GM19455 (cell line): ENCODE data around the gene SERGEF.

ENCODE experiments used
- ATAC-seq: cut with Tn5 transposase; IDR thresholded peaks from one replicate; pipeline ENCODE4 v1.9.1; 2021; ENCODE audit not compliant: unreplicated experiment

SERGEF gene

DNA sequence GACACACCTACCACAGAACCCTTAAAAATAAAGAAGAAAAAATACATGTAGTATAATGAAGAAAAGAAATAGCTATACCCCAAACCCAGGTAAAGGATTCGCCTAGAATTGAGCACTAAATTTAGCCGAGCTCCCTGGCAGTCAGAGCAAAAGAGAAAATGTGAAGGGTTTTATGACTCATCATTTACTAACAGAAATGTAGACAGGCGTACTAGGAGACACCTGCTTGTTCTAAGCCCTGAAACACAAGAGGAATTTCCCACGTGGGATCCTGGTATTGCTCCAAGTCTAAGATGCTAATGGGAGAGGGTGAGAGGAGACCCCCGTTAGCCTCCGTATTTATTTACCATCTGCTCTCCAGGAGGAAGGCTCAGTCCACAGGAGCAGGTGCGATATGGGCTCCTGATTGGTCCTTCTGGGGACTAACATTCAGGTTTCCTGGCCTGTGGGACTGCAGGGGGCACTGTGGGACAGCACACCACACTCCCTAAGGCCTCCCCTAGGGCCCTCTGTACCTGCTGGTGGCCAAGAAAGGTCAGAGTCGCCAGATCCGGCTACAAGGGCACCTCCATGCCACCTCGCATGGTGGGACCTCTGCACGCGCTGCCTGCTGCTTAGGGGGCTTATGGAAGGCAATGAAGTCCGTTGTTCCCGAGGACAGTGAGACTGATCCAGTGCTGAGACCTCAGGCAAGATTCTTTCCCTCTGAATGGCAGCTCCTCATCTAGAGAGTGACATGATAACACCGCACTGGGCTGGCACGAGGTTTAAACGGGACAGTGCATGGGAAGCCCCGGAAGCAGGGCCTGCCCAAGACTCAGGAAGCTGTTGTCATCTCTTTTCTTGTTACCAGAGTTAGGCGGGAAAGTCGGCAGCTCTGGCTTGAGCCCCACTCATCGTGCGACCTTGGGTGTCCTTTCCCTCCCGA is 252.5 kb downstream of the SERGEF start:
- ATAC-seq: peak; percentile 61

DNA sequence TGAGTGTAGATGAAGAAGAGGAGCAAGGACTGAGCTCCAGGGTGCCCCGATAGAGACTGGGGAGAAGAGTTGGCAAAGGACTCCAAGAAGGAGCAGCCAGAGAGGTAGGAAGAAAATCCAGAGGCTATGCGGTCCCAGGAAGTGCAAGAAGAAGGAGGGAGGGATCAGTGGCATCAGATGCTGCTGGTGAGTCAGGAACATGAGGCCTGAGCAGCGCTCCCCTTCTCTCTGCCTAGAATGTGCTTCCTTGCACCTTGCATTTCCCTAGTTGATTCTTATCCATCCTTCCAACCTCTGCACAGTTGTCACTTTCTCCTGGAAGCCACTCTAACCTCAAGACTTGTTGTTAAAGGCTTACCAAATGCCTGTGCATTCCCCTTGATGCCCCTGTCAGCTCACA is 257.0 kb downstream of the SERGEF start:
- no peak for ATAC-seq

DNA sequence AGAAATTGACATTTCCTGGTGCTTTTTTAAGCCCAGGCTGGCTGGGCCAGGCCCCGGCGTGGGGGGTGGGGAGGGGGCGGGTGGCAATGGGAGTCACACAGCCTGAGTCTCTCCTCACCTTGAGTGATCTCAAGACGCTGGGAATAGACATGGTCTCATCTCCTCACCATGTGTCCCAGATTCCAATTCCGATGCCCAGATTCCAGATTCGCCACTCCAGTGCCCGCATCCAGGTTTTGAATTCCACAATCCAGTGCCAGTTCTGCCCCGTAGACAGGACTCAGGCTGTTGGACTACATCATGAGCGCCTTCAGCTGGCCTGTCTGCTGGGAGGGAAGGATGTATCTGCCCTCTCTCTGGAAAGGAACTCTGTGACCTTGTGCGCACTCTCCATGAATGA is 259.2 kb downstream of the SERGEF start:
- ATAC-seq: no peak

DNA sequence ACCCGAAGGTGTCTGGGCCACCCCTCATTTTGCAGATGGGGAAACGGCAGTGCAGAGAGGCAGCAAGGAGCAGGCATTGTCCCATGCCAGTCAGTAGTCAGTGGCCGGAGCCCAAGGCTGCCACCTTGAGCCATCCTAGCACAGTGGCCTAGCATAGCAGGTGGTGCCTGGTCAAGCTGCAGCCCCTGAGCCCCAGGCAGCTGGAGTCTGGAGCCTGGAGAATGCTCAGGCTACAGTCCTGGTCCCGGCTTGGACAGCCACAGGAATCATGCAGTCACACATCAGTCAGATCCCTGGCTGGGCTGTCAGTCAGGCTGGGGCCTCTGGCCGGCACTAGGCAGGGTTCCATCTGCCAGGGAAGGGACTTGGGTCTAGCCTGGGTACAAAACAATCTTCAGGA is 259.7 kb downstream of the SERGEF start:
- no peak for ATAC-seq

DNA sequence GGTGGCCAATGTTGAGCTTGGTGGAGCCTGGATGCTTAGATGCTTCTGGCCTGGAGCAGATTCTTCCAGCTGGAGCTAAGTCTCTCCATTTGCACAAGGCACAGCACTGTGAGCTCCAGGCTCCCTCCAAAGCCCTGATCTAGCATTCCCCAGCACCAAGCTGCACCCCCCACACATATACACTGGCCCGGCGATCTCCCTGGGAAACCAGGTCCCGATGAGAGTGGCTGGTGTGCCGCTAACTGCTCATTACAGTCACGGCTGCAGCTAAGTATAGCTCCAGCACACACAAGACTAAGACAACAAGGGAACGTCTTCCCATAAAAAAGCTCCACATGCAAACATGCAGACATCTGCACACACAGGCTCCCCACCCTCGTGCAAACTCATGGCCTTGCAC is 260.7 kb downstream of the SERGEF start:
- ATAC-seq: no peak

DNA sequence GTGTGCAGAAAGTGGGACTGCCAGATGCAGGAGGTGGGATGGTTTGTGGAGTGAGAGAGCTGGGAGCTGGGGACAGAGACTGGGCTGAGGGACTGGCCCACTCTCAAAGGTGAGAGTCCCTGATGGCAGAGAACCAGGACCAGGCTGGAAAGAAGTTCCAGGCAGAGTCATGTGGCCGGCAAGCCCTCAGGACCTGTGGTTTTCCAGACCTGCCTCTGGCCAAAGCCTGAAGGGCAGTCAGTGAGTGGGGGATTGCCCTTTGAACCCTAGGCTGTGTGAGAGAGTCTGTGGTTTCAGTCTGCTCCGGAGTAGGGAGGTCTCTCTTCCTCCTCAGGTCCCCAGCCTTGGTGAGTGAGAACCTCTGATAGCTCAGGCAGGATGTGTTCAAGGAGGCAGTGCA is 261.3 kb downstream of the SERGEF start:
- ATAC-seq: no peak

DNA sequence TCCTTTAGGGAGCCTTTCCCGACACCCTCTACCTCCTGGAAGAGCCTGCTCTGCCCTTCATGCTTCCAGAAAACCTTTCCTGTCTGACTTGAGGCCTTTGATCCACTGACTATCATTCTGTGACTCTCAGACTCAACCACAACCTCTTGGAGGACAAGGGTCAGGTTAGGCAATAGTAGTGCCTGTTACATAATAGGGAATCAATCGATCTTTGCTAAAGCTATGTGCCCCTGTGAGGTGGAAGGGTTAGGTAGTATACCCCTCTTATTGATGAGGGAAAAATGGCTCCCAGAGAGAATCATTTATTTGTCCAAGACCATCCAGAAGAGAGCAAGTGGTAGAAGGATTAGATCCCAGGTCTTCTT is 262.1 kb downstream of the SERGEF start:
- ATAC-seq: no peak

DNA sequence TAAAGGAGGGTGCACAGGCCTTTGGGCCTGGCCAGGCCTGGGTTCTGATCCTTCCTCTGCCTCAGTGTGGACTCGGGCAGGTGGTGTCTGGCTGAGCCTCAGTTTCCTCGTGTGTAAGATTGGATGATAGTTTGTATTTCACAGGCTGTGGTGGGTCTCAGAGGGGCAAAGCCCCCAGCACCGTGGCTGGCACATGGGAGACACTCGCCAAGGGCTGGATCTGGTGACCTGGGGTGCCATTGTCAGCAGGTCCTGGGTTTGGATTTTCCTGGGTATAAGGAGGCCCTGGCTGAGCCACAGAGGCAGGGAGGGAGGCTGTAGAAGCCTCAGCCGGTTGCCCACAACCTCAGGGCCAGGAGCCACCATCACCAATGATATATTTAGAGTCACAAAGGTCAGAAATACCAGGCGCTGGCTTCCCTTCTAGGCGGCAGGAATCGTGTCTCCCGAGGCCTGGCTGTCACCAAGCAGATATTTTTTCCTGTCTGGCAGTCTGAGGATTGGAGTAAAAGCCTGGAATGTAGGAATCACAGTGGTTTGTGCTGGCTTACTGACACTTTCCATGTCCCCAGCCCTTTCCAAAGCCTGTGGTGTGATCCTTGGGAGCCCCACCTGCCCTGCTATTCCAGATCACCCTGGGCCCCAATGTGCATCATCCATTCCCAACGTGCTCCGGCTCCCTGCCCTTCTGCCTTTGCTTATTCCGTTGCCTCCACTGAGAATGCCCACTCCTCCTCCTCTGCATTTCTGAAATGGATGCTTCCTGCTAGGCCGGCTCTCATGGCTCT is 262.6 kb downstream of the SERGEF start:
- no peak for ATAC-seq

DNA sequence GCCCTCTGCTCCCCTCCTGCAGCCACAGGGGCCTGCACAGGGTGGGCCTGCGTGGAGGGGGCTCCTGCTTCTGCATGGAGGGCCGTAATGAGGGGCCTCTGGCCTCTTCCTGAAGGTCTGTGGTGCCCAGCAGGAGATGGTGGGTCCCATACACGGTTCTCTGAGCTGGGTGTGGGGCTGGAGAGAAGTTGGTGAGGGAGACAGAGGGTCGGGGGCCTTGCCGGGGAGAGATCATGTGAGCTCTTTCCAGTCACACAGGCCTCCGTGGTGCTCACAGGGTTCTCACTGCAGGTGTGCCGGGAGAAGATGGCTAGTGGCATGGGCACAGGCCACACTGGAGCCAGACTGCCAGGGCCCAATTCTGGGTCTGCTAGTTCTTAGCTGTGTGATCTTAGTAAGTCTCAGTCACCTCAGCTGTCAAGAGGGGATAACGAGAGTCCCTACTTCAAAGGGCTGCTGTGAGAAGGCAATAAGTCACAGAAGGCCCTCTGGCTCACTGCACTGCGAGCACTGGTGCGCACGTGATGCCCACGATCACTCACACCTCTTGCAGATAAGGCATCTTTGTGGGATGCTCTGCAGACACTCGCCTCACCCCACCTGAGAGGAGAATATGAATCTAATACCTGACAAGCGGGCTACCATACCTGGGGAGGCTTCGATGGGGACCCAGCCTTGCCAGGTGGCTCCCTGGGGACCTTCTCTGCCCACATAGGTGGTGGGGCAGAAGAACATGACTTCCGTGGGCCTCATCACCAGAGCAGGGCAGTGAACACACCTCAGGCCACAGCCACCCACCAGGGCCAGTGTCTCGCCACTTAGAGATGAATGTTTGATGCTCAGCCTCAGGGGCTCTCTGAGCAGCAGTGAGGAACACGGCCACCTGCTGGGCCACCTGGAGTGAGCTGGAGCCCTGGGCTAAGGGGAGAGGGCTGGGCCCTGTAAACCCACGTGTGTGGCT is 263.8 kb downstream of the SERGEF start:
- no peak for ATAC-seq

DNA sequence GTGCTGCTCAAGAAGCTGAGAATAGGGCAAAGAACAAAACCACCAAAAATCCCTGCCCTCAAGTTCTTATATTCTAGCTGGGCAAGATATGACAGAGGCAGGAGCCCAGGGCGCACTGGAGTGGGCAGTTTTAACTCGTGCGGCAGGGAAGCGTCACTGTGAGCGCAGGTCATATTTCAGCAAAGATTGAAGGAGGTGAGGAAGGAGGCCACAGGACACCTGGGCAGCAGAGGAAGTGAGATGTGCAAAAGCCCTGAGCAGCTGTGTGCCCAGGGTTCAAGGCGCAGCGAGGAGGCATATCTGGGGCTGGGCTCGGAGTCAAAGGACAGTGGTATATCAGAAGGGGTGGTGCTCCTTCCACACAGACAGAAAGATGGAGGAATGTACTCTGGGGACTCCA is 264.8 kb downstream of the SERGEF start:
- ATAC-seq: no peak

DNA sequence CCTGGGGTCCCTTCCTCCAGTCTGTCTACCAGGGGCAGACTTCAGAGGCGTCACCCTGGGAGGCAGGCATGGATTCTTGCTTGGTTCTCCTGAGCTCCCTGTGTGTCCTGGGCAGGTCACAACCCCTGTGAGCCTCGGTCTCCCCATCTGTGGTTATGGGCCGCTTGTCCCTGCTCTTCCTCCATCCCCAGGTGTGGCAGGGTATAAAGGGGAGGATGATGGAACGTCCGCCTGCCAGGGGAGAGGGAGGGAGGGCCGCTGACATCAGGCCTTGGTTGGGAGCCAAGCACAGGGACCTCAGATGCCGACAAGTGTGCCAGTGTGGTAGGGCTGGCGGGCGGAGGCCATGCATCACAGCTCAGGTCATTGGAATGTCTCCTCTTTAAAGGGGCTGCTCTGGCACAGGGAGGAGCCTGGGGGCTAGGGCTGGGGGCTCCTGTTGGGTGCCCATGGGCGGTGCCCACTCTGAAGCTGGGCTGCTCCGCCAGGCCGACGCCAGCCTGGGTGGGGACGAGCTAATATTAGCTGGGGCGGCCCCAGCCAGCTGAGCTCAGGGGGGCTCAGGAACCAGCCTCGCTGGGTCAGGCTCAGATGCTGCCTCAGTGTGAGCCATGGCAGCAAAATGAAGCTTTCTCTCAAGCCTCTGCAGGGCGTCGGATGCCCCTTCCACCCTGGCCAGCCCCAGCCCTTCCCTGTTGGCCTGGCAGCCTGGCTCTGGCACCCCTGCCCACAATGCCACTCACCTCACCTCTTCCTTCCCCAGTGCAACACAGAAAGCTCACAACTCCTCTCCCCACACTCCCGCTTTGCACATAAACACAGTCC is 265.5 kb downstream of the SERGEF start:
- no peak for ATAC-seq

DNA sequence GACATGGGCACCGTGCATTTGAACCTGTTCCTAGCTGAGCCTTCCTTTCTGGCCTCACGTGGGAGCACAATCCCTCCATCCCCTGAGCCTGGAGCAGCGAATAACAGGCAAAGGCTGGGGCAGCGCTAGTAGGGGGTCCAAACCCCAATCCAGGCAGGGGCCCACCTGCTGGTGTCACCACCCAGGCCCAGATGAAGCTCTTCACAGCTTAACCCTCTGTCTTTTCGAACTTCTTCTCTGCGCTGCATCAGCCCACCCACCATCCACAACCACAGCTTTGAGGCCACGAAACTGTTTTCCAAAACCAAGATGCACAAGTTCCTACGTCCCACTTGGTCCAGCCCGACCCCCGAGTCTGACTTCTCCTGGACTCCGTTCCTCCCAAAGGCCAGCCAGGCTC is 266.8 kb downstream of the SERGEF start:
- ATAC-seq: no peak

DNA sequence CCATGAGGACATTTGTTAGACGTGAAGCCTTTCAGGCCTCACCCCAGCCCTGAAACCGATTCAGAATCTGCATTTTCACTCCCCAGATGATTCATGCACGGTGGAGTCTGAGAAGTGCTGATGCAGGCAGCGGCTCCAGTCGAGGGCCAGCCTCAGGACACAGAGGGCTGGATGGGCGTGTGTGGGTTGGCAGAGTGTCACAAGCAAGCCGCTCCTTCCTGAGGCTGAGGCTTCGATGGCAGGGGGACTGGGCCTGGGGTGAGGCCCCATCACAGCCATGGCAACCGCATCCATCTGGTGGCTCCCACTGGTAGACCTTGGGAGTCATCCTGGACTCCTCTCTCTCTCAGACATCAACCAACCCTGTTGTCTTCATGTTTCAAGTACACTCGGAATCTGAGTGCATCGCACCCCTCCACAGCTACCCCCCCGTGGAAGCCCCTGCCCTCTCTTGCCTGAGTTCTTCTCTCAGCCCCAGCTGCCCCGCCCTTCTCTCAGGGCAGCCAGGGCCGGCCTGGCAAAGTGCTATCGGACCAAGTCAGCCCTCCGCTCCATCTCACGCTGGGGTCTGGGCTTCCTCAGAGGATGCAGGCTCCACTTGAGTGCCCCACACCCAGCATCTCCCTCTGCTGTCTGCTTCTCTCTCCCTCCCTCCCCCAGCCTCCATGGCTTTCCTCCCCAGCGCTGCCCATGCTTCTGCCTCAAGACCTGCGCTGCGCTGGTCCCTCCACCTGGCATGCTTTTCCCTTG is 267.6 kb downstream of the SERGEF start:
- no peak for ATAC-seq

DNA sequence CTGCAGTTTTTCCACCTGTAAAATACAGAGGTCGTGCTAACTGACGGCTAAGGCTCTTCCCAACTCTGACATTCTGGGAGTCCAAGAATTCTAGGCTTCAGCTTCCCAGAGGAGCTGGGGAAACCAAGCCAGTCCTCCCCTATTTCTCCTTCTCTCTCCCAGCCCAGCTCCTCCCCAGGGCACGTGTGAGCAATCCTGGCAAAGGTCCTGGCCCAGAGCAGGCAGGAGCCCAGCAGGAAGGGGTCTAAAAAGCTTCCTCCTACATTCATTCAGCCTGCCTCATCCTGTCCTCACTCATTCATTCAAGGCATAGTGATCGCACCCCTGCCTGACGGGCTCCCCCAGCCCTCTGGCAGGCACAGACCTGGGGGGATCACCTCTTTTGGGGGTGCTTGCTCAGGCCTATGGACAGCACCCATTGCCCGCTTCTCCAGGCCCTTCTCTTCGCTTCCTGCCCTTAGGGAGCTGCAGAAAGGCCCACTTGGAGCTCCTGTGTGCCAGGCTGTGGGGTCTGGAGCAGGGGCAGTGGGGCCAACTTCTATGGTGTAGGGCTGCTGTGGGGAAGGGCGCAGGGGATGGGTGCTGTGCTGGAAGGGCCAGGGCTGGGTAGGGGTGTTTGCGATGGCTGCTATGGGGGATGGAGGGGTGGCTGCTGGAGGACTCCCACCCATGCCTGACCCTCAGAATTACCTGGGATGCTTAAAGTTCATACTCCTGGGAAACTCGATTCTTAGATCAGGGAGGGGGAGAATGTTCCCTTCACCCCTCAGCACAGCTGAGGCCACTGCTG is 268.5 kb downstream of the SERGEF start:
- no peak for ATAC-seq

DNA sequence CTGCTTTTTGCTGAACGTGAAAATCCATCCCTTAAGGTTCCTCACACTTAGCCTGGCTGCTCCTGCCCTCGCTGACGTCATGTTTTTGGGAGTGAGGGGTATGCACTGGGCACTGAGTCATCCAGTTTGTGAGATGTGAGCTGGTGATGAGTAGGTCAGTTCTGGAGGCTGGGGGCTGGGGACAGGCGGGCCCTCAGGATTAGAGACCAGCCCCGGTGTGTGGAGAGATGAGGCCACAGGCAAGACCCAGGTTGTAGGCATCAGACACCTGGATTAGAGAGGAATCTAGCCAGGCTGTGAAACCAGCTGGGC is 269.1 kb downstream of the SERGEF start:
- ATAC-seq: no peak

DNA sequence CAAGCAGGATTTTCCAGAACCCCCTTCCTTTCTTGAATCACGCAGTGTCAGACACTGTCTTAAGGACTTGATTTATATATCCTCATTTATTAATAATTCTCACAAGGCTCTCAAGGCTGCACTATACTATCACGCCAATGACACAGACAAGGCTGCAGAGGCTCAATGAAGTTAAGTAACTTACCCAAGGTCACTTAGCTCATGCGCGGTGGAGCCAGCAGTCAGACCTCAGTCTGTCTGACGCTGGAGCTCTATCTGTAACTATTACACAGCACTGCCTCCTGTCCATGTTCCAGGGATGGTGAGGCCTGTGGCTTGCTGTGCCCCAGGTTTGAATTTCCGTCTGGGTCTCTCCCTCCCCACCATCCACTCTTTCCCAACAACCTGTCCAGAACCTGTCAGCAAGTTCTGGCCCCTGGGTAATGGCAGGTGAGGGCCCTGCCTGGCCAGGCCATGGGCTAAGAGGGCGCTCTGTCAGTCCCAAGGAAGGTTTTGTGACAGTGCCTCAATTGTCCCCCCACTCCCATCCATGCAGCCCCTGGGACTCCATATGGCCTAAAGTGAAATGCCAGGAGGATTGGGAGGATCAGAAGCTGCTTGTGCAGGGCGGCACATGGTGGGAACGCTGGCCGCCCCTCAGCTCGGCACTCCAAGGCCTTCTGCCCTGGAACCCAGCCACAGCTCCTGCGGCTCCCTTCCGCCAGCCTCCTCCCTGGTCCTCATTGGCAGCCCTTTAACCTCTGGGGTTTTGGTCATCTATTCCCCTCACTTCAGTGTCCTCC is 269.6 kb downstream of the SERGEF start:
- ATAC-seq: no peak

DNA sequence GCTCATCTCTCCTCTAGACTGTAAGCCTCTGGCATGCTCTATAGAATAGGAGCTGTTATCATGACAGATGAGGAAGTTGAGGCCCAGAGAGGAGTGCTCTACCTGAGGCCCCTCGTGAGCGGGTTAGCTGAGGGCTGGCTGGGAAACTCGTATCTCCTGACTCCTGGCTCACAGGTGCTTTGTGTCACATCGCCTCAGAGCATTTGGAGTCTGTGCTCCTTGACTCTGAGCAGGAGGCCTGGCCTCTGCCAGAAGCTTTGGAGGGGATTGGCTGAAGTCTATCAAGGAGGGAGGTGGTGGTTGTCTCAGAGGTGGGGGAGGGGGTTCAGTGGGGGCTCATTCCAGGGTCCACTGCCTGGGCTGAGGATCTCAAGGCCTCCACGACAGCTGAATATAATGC is 270.8 kb downstream of the SERGEF start:
- no peak for ATAC-seq

DNA sequence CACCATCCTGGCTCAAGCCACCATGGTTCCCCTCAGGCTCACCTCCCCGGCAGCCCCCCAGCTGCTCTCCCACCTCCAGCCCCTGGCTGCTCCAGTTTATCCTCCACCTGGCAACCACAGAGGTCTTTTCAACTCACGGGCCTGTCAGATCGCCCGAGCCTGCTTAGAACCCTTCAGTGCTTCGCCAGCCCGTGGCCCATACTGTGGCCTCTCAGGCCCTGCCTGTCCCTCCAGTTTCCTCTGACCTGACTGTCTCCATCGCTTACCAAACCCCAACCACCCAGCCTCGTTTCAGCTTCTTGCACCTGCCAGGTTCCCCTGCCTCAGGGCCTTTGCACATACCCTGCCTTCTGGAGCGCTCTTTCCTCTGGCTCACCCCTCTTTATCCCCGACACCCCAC is 271.4 kb downstream of the SERGEF start:
- ATAC-seq: no peak
